GM19099 (cell line): Measurements from ENCODE around the gene BCL6B.

ENCODE experiments used
- POLR2A ChIP-seq: IDR thresholded peaks from 3 replicates; pipeline ENCODE4 v1.6.1; 2011; ENCODE audit warnings: low read depth; ENCODE audit not compliant: insufficient read length; ENCODE audit errors: extremely low read depth

The BCL6B gene

GRCh38 chr17:7056386-7056785, 33.5 kb downstream of the BCL6B start:
- no peak for TF ChIP-seq POLR2A

- no peak for TF ChIP-seq POLR2A
Measured at GRCh38 chr17:7058831-7059447, 36.1 kb downstream of the BCL6B start.

GRCh38 chr17:7060165-7060891, 37.5 kb downstream of the BCL6B start:
- TF ChIP-seq POLR2A: no peak

GRCh38 chr17:7063518-7064094, 40.8 kb downstream of the BCL6B start:
- TF ChIP-seq POLR2A: no peak

- TF ChIP-seq POLR2A: no peak
Measured at GRCh38 chr17:7064261-7064660, 41.4 kb downstream of the BCL6B start.

- TF ChIP-seq POLR2A: no peak
Measured at GRCh38 chr17:7067198-7067597, 44.3 kb downstream of the BCL6B start.

- no peak for TF ChIP-seq POLR2A
Measured at GRCh38 chr17:7068268-7068667, 45.4 kb downstream of the BCL6B start.

GRCh38 chr17:7070712-7071111, 47.9 kb downstream of the BCL6B start:
- TF ChIP-seq POLR2A: no peak

- TF ChIP-seq POLR2A: no peak
Measured at GRCh38 chr17:7072406-7072805, 49.6 kb downstream of the BCL6B start.

- no peak for TF ChIP-seq POLR2A
Measured at GRCh38 chr17:7074931-7075330, 52.1 kb downstream of the BCL6B start.

- TF ChIP-seq POLR2A: no peak
Measured at GRCh38 chr17:7077911-7078546, 55.2 kb downstream of the BCL6B start.

- no peak for TF ChIP-seq POLR2A
Measured at GRCh38 chr17:7078711-7079110, 55.9 kb downstream of the BCL6B start.
